B cell (primary cell): ENCODE measurements around the gene PSKH1. TPM values are rescaled to one million over a fixed set of nuclear protein-coding genes. Genes with fewer than 3 reads are reported as not detected.

Source experiments
- ATAC-seq: fragments of 200-7000 bp; cut with Tn5 transposase; one replicate; pipeline ENCODE4 v1.10.0; 2021; ENCODE audit warnings: low read depth, mild to moderate bottlenecking, moderate number of reproducible peaks, moderate library complexity
- CTCF ChIA-PET: fragments of 350-600 bp; sonication (Branson Sonifier 250); formaldehyde crosslinking; loops from one replicate; lab custom pipeline; 2021; ENCODE audit warnings: antibody characterized with exemption, inconsistent platforms; lab: Charles Lee
- POLR2A ChIA-PET: fragments of 350-600 bp; sonication (Branson Sonifier 250); formaldehyde crosslinking; loops from one replicate; lab custom pipeline; 2021; ENCODE audit warnings: antibody characterized with exemption; lab: Charles Lee
- DNase-seq: peaks from one replicate; pipeline ENCODE4 v3.0.0; 2013
- H2AFZ ChIP-seq: 2 replicates; pipeline ENCODE4 v1.6.1; 2012; ENCODE audit warnings: mild to moderate bottlenecking, low read depth, low read length; ENCODE audit not compliant: insufficient read depth, poor library complexity, severe bottlenecking
- H3K27ac ChIP-seq, 2 donors: 1 replicate in 1 of 2; 2 replicates in 1 of 2; pipeline ENCODE4 v1.5.1; 2012 to 2013; ENCODE audit warnings: low read length in 2 of 2, mild to moderate bottlenecking in 2 of 2, moderate library complexity in 1 of 2
- H3K27me3 ChIP-seq, 4 experiments: fragments of 200-600 bp in 1 of 4; sonication (generic) in 1 of 4; replicated peaks in 1 of 4; 1 replicate in 2 of 4; 2 replicates in 2 of 4; pipeline versions ENCODE4 v1.6.1 to v1.7.0; 2013 to 2016; ENCODE audit warnings: low read length in 3 of 4, mild to moderate bottlenecking in 2 of 4, mixed read lengths in 1 of 4, moderate library complexity in 1 of 4; ENCODE audit not compliant: insufficient read depth in 4 of 4, control insufficient read depth in 3 of 4; ENCODE audit errors: control extremely low read depth in 1 of 4
- H3K36me3 ChIP-seq, 2 experiments: replicated peaks in 1 of 2; 1 replicate in 1 of 2; 2 replicates in 1 of 2; pipeline versions ENCODE4 v1.6.1 to v1.7.1; 2013; ENCODE audit warnings: low read length in 1 of 2; ENCODE audit not compliant: insufficient read depth in 2 of 2, control insufficient read depth in 1 of 2; ENCODE audit errors: control extremely low read depth in 1 of 2, extremely low read depth in 1 of 2
- H3K4me1 ChIP-seq, 2 donors: fragments of 200-600 bp in 1 of 2; sonication (generic) in 1 of 2; 1 replicate in 1 of 2; 2 replicates in 1 of 2; pipeline versions ENCODE4 v1.5.1 to v1.6.1; 2013 to 2017; ENCODE audit warnings: low read length in 2 of 2; ENCODE audit not compliant: control insufficient read depth in 2 of 2, insufficient read depth in 2 of 2
- H3K4me2 ChIP-seq: replicated peaks from 2 replicates; pipeline ENCODE3; 2012; ENCODE audit warnings: mild to moderate bottlenecking, low read depth, low read length; ENCODE audit not compliant: poor library complexity, severe bottlenecking
- H3K4me3 ChIP-seq, 5 experiments: fragments of 200-600 bp in 1 of 5; sonication (generic) in 1 of 5; 1 replicate in 3 of 5; 2 replicates in 2 of 5; pipeline versions ENCODE4 v1.5.1 to v1.7.0; 2011 to 2016; ENCODE audit warnings: low read length in 4 of 5, mild to moderate bottlenecking in 4 of 5, low read depth in 2 of 5, control low read depth in 1 of 5, moderate library complexity in 1 of 5; ENCODE audit not compliant: insufficient read depth in 1 of 5; ENCODE audit errors: control extremely low read depth in 1 of 5, extremely low read depth in 1 of 5
- H3K79me2 ChIP-seq: fragments of 200-600 bp; sonication (generic); one replicate; pipeline ENCODE4 v1.6.0; 2016; ENCODE audit warnings: low read length; ENCODE audit not compliant: control insufficient read depth, insufficient read depth
- H3K9ac ChIP-seq: fragments of 200-600 bp; sonication (generic); 2 replicates; pipeline ENCODE4 v1.6.1; 2017; ENCODE audit warnings: mild to moderate bottlenecking, low read length, moderate library complexity
- H3K9me3 ChIP-seq, 3 donors: one replicate each; pipeline versions ENCODE4 v1.6.1 to v1.7.1; 2013; ENCODE audit warnings: low read length in 2 of 3; ENCODE audit not compliant: control insufficient read depth in 2 of 3, insufficient read depth in 1 of 3; ENCODE audit errors: control extremely low read depth in 1 of 3
- H4K20me1 ChIP-seq: 2 replicates; pipeline ENCODE4 v1.6.0; 2012; ENCODE audit warnings: mild to moderate bottlenecking, low read length; ENCODE audit not compliant: insufficient read depth, control insufficient read depth, poor library complexity, severe bottlenecking
- H3K27ac Mint-ChIP-seq: one replicate; pipeline ENCODE4 v1.8.0; 2021; ENCODE audit warnings: mixed read lengths
- H3K27me3 Mint-ChIP-seq: one replicate; pipeline ENCODE4 v1.8.0; 2021; ENCODE audit warnings: mixed read lengths
- H3K4me1 Mint-ChIP-seq: one replicate; pipeline ENCODE4 v1.8.0; 2021; ENCODE audit warnings: mixed read lengths
- H3K4me3 Mint-ChIP-seq: one replicate; pipeline ENCODE4 v1.8.0; 2021; ENCODE audit warnings: mixed read lengths
- H3K9me3 Mint-ChIP-seq: one replicate; pipeline ENCODE4 v1.8.0; 2022; ENCODE audit warnings: mixed read lengths; ENCODE audit not compliant: insufficient read depth
- CTCF ChIP-seq: fragments of 200-600 bp; IDR thresholded peaks from one replicate; pipeline ENCODE4 v1.8.0; 2022; ENCODE audit warnings: antibody characterized with exemption, mild to moderate bottlenecking
- EZH2 ChIP-seq: IDR thresholded peaks from 2 replicates; pipeline ENCODE4 v1.6.1; 2012; ENCODE audit warnings: borderline replicate concordance, low read depth, mild to moderate bottlenecking, moderate library complexity, low read length; ENCODE audit not compliant: insufficient read depth, poor library complexity, severe bottlenecking
- WGBS: methylation state at CpG from one replicate; pipeline ENCODE4 v1.1.5; 2013; ENCODE audit warnings: missing lambda C conversion rate; ENCODE audit not compliant: insufficient coverage; 5-methylcytosine and 5-hydroxymethylcytosine counted together
- intact Hi-C: fragments of 100-400 bp; cut with micrococcal nuclease; formaldehyde crosslinking; loops from one replicate; pipeline ENCODE4 v1.10.0; 2022
- polyA plus RNA-seq: library from polyadenylated mRNA; depleted of rRNA; stranded (reverse); fragments of >200 nt; gene quantifications from 2 replicates; pipeline ENCODE4 v1.2.3, GENCODE V29; 2012
- total RNA-seq, 2 donors: library from RNA; stranded (reverse); fragments of 120-200 nt in 1 of 2; gene quantifications; 1 replicate in 1 of 2; 2 replicates in 1 of 2; pipeline versions ENCODE4 v1.2.3 to v1.2.4, GENCODE V29; 2013 to 2022

Gene PSKH1
- total and polyA plus RNA-seq, 2 donors (not counting 1 experiment from before 2014, with no cell fraction given): 20.1 to 29.1 TPM

- ATAC-seq: no peak
- CTCF ChIA-PET: interaction anchor here (0.6 kb wide), 1 partner anchor 230 kb away, joined by 5 read pairs; no protein-coding TSS in a partner anchor
- H3K9me3 Mint-ChIP-seq: no peaks in the 10 kb centered on the region
Observed at GRCh38 chr16:67944690-67945391, 51.8 kb downstream of the PSKH1 start.

More at GRCh38 chr16:67944690-67945391, 51.8 kb downstream of the PSKH1 start:
- Histone ChIP-seq H3K4me1 (peaks cover 6 to 18% of the 10 kb centered on the region in 2 donors), H3K36me3 (peaks cover 0 to 9% of the 10 kb centered on the region in 2 experiments), H3K4me3 (no peak overlapping the region), H3K4me2 (no peak overlapping the region), H3K9me3 (no peaks in the 10 kb centered on the region), H3K79me2 (peaks cover 45% of the 10 kb centered on the region), H2AFZ (no peak overlapping the region), H3K9ac (no peak overlapping the region), H4K20me1 (peaks cover 11% of the 10 kb centered on the region), H3K27me3 (no peaks in the 10 kb centered on the region), H3K27ac (no peak overlapping the region)
- no peaks in the 10 kb centered on the region for H3K27me3 Mint-ChIP-seq
- H3K27ac Mint-ChIP-seq: no peak overlapping the region
- DNase-seq: no peak
- H3K4me3 Mint-ChIP-seq: no peak overlapping the region
- TF ChIP-seq CTCF: no peak
- no peak for TF ChIP-seq EZH2
- intact Hi-C loops: no loop called here
- whole genome bisulfite sequencing: 97% methylated on average over 21 of the region's 24 CpGs
- POLR2A ChIA-PET: no interaction called here
- peaks cover 11% of the 10 kb centered on the region for H3K4me1 Mint-ChIP-seq
